Brain microvascular endothelial cell (primary cell): ENCODE measurements around the gene TOP2B.

Experiments
- DNase-seq: peaks from one replicate; pipeline ENCODE4 v3.0.0-alpha.2; 2020
- H3K27ac ChIP-seq: fragments of 250-450 bp; sonication (Bioruptor Pico); 2 replicates; pipeline ENCODE4 v1.5.1; 2020; ENCODE audit warnings: mild to moderate bottlenecking, moderate library complexity
- H3K27me3 ChIP-seq: fragments of 250-450 bp; sonication (Bioruptor Pico); replicated peaks from 2 replicates; pipeline ENCODE4 v1.5.1; 2020; ENCODE audit warnings: mild to moderate bottlenecking
- H3K36me3 ChIP-seq: fragments of 250-450 bp; sonication (Bioruptor Pico); replicated peaks from 2 replicates; pipeline ENCODE4 v1.5.1; 2020; ENCODE audit warnings: mild to moderate bottlenecking
- H3K4me3 ChIP-seq: 2 replicates; pipeline ENCODE4 v1.5.1; 2011; ENCODE audit warnings: low read depth, mild to moderate bottlenecking, control low read depth, low read length, moderate library complexity
- in situ Hi-C: cut with HindIII; loops from 2 replicates; pipeline ENCODE4 v1.10.0; 2017; ENCODE audit warnings: low sequenced_read_pairs, low pct_ligation_motif_present
- TF ChIP-seq, protein P1 (sequence below): IDR thresholded peaks from 2 replicates; pipeline ENCODE4 v1.5.1; 2011; ENCODE audit warnings: low read depth, mild to moderate bottlenecking, moderate library complexity, low read length, control low read depth, inconsistent platforms; ENCODE audit errors: missing control alignments

Gene TOP2B

GRCh38 chr3:25689226-25689625, 24.5 kb upstream of the TOP2B start:
- Histone ChIP-seq H3K27me3 (no peaks in the 10 kb centered on the region), H3K27ac (no peak overlapping the region), H3K4me3 (no peak overlapping the region), H3K36me3 (no peaks in the 10 kb centered on the region)
- DNase-seq: no peak
- in situ Hi-C loops: no loop called here
- TF ChIP-seq, protein P1, sequence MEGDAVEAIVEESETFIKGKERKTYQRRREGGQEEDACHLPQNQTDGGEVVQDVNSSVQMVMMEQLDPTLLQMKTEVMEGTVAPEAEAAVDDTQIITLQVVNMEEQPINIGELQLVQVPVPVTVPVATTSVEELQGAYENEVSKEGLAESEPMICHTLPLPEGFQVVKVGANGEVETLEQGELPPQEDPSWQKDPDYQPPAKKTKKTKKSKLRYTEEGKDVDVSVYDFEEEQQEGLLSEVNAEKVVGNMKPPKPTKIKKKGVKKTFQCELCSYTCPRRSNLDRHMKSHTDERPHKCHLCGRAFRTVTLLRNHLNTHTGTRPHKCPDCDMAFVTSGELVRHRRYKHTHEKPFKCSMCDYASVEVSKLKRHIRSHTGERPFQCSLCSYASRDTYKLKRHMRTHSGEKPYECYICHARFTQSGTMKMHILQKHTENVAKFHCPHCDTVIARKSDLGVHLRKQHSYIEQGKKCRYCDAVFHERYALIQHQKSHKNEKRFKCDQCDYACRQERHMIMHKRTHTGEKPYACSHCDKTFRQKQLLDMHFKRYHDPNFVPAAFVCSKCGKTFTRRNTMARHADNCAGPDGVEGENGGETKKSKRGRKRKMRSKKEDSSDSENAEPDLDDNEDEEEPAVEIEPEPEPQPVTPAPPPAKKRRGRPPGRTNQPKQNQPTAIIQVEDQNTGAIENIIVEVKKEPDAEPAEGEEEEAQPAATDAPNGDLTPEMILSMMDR: no peak

DNA sequence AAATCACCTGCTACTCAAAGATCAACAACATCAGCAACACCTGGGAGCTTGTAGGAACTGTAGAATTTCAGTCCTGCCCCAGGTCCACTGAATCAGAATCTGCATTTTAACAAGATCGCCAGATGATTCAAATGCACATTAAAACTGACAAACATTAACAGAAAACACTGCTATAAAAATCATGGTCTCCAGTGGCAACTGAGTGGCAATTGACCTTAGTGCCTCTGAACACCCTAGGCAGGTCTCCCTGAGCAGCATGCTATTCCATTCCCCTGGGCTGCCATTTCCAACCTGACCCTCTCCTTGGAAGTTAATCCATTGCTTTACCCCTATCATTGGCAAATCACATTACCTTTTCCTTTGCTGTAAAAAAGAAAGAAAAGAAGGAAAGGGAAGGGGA, 23.0 kb upstream of the TOP2B start:
- in situ Hi-C loops: no loop called here
- no peak overlapping the region for H3K27ac ChIP-seq
- H3K27me3 ChIP-seq: no peaks in the 10 kb centered on the region
- no peak overlapping the region for H3K4me3 ChIP-seq
- no peaks in the 10 kb centered on the region for H3K36me3 ChIP-seq
- no peak for DNase-seq
- TF ChIP-seq, protein P1: no peak

- H3K27ac ChIP-seq: no peak overlapping the region
- in situ Hi-C loops: no loop called here
- no peak overlapping the region for H3K4me3 ChIP-seq
- DNase-seq: no peak
- TF ChIP-seq, protein P1: no peak
- no peaks in the 10 kb centered on the region for H3K27me3 ChIP-seq
- no peaks in the 10 kb centered on the region for H3K36me3 ChIP-seq
Observed at GRCh38 chr3:25686766-25687165, 22.1 kb upstream of the TOP2B start.

DNA sequence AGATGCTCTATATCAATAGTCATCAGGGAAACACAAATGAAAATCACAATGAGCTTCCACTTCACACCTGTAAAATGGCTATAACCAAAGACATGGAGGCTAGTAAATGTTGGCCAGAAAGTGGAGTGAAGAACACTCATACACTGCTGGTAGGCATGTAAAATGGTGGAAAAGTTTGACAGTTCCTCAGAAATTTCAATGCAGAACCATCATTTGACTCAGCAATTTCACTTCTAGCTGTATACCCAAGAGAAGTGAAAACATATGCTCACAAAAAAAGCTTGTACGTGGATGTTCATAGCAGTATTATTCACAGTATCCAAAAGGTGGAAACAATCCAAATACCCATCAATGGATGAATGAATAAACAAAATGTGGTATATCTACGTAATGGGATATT, 19.2 kb upstream of the TOP2B start:
- DNase-seq: no peak
- TF ChIP-seq, protein P1: no peak
- H3K27ac ChIP-seq: no peak overlapping the region

GRCh38 chr3:25683410-25683809, 18.7 kb upstream of the TOP2B start:
- Histone ChIP-seq H3K4me3 (no peak overlapping the region), H3K27me3 (no peaks in the 10 kb centered on the region), H3K27ac (no peak overlapping the region), H3K36me3 (no peaks in the 10 kb centered on the region)
- in situ Hi-C loops: no loop called here
- TF ChIP-seq, protein P1: no peak
- DNase-seq: no peak

More for the DNA sequence above, 19.2 kb upstream of the TOP2B start:
- in situ Hi-C loops: no loop called here
- no peaks in the 10 kb centered on the region for H3K36me3 ChIP-seq
- no peaks in the 10 kb centered on the region for H3K27me3 ChIP-seq
- no peak overlapping the region for H3K4me3 ChIP-seq

- Histone ChIP-seq H3K27ac (no peak overlapping the region), H3K4me3 (no peak overlapping the region), H3K27me3 (no peaks in the 10 kb centered on the region), H3K36me3 (no peaks in the 10 kb centered on the region)
- no peak for DNase-seq
- in situ Hi-C loops: no loop called here
- TF ChIP-seq, protein P1: no peak
Observed at GRCh38 chr3:25679642-25680302, 15.1 kb upstream of the TOP2B start.
